GM10266 (cell line): ENCODE results near the gene QPRT.
A peak's percentile ranks its signal among the peaks of the same experiment; 100 is the strongest.
"Not testable (repeated sequence)": the region's sequence is repeated elsewhere in the genome, so short reads cannot be mapped to it uniquely, and the experiment has no call there.

Source experiments
- DNase-seq: peaks from one replicate; pipeline ENCODE4 v3.0.0; 2012; ENCODE audit errors: extremely low spot score
- TF ChIP-seq, protein P1 (sequence below): IDR thresholded peaks from 2 replicates; pipeline ENCODE4 v1.5.1; 2012; ENCODE audit warnings: mild to moderate bottlenecking, low read depth; ENCODE audit not compliant: control insufficient read depth, insufficient read depth; ENCODE audit errors: missing control alignments

The QPRT gene

GRCh38 chr16:29688172-29688571 lies 9.2 kb downstream of the QPRT start:
- TF ChIP-seq, protein P1, sequence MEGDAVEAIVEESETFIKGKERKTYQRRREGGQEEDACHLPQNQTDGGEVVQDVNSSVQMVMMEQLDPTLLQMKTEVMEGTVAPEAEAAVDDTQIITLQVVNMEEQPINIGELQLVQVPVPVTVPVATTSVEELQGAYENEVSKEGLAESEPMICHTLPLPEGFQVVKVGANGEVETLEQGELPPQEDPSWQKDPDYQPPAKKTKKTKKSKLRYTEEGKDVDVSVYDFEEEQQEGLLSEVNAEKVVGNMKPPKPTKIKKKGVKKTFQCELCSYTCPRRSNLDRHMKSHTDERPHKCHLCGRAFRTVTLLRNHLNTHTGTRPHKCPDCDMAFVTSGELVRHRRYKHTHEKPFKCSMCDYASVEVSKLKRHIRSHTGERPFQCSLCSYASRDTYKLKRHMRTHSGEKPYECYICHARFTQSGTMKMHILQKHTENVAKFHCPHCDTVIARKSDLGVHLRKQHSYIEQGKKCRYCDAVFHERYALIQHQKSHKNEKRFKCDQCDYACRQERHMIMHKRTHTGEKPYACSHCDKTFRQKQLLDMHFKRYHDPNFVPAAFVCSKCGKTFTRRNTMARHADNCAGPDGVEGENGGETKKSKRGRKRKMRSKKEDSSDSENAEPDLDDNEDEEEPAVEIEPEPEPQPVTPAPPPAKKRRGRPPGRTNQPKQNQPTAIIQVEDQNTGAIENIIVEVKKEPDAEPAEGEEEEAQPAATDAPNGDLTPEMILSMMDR = no peak

GRCh38 chr16:29689490-29690351 lies 10.7 kb downstream of the QPRT start:
- DNase-seq = not testable (repeated sequence)

More at GRCh38 chr16:29688172-29688571, 9.2 kb downstream of the QPRT start:
- DNase-seq = peak; percentile 9

DNA sequence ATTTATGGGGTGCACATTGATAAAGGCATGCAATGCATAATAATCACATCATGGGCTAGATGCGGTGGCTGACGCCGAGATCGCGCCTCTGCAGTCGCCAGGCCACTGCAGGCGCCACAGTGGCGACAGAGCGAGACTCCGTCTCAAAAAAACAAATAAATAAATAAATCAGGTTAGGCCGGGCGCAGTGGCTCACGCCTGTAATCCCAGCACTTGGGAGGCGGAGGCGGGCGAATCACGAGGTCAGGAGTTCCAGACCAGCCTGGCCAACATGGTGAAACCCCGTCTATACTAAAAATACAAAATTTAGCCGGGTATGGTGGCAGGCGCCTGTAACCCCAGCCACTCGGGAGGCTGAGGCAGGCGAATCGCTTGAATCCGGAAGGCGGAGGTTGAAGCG lies 13.6 kb downstream of the QPRT start:
- not testable (repeated sequence) for DNase-seq

GRCh38 chr16:29694384-29695195 lies 15.6 kb downstream of the QPRT start:
- DNase-seq = peak; percentile 5
- TF ChIP-seq, protein P1 = no peak

GRCh38 chr16:29695675-29696074 lies 16.7 kb downstream of the QPRT start:
- DNase-seq = peak; percentile 4

DNA sequence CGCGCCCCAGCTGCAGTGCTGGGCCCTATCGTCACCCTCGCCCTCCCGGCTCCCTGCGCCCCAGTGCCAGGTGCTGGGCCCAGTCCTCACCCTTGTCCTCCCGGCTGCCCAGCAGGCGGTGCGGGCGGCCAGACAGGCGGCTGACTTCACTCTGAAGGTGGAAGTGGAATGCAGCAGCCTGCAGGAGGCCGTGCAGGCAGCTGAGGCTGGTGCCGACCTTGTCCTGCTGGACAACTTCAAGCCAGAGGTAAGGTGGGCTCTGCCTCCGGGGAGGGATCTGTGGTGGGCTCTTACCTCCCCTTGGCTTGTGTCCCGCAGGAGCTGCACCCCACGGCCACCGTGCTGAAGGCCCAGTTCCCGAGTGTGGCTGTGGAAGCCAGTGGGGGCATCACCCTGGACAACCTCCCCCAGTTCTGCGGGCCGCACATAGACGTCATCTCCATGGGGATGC lies 17.9 kb downstream of the QPRT start:
- no peak for DNase-seq
- TF ChIP-seq, protein P1 = no peak

- TF ChIP-seq, protein P1 = no peak
- no peak for DNase-seq
These were observed 18.4 kb downstream of the QPRT start for GRCh38 chr16:29697391-29697790.

DNA sequence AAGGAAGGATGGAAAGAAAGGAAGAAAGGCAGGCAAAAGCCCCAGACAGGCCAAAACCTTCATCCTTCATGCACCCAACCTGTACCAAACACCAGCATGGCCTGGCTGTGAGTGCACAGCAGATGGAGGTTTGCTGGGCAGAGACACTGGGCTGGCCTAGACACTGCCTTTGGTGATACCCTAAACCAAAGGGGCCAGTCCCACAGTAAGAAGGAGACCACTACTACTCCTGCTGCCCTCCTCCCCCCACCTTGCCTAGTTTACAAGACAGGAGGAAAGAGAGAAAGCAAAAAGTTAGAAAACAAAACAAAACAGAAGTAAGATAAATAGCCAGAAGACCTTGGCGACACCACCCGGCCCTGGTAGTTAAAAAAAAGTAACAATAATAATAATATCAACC lies 19.1 kb downstream of the QPRT start:
- DNase-seq = no peak
- TF ChIP-seq, protein P1 = no peak
